ENCODE measurements around the gene FBLN1.

The FBLN1 gene

GRCh38 chr22:45529971-45530575, 27.4 kb downstream of the FBLN1 start:
- Histone ChIP-seq H3K4me3 (ENCODE audit: low read depth, low read length, poor library complexity, severe bottlenecking) (no peak overlapping the region), H3K27me3 (ENCODE audit: insufficient read depth, low read length) (peaks cover 6% of the 10 kb centered on the region; the same call in 1 of the 2 replicates), H3F3A (ENCODE audit: insufficient read depth, low read length) (no peaks in the 10 kb centered on the region), H3K79me2 (ENCODE audit: insufficient read depth, low read length) (no peaks in the 10 kb centered on the region), H3K9me3 (ENCODE audit: low read length) (no peaks in the 10 kb centered on the region), H3K36me3 (ENCODE audit: insufficient read depth, low read length) (no peaks in the 10 kb centered on the region), H3K4me1 (ENCODE audit: insufficient read depth, low read length, severe bottlenecking) (no peaks in the 10 kb centered on the region), H3K9ac (ENCODE audit: low read length) (no peak overlapping the region), H4K20me1 (ENCODE audit: insufficient read depth, low read length) (no peaks in the 10 kb centered on the region), H3K4me2 (ENCODE audit: low read length) (no peak overlapping the region), H3K9me2 (ENCODE audit: low read depth, low read length) (no peaks in the 10 kb centered on the region), H2AFZ (ENCODE audit: low read length) (no peak overlapping the region), H3K27ac (ENCODE audit: low read depth, low read length, poor library complexity, severe bottlenecking) (no peak overlapping the region)
- TF ChIP-seq EZH2 (IDR thresholded peaks at IDR 0.05; ENCODE audit: borderline replicate concordance, low read length), result no peak
- TF ChIP-seq, protein P1, sequence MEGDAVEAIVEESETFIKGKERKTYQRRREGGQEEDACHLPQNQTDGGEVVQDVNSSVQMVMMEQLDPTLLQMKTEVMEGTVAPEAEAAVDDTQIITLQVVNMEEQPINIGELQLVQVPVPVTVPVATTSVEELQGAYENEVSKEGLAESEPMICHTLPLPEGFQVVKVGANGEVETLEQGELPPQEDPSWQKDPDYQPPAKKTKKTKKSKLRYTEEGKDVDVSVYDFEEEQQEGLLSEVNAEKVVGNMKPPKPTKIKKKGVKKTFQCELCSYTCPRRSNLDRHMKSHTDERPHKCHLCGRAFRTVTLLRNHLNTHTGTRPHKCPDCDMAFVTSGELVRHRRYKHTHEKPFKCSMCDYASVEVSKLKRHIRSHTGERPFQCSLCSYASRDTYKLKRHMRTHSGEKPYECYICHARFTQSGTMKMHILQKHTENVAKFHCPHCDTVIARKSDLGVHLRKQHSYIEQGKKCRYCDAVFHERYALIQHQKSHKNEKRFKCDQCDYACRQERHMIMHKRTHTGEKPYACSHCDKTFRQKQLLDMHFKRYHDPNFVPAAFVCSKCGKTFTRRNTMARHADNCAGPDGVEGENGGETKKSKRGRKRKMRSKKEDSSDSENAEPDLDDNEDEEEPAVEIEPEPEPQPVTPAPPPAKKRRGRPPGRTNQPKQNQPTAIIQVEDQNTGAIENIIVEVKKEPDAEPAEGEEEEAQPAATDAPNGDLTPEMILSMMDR (IDR thresholded peaks at IDR 0.05; ENCODE audit: low read length), result no peak

DNA sequence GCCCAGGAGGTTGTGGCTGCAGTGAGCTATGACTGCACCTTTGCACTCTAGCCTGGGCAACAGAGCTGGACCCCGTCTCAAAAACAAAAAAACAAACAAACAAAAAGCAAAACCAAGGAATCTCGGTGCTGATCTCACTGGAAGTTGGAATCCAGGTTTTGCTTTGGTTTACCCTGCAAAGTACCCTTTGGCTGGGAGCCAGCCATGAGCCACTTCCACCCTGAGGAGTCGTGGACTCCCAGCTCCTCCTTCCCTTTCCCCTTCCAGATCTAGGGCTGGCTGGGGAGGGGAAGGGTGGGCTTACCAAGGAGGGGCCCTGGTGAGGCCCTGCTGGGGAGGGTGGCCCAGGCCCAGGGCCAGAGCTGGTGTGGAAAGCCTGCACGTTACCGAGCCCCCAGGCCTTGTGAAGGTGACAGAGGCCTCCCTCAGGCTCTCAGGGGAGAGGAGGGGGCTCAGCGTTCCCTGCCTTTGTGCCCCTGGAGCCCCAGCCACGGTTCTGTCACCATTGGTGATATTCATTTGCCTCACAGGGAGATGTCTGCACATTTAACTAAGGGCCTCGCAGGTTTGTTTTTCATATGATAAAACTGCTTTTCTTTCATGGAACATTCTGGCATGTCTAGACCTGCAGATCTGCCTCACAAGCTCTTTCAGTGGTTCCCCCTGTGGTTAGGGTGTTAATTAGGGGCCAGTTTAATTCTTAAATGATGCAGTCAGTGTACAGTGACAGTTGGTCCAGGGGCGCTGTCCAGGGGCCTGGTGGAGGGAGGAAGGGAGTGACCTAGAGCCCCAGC, 29.0 kb downstream of the FBLN1 start:
- Histone ChIP-seq H3K4me1 (ENCODE audit: insufficient read depth, low read length, severe bottlenecking) (no peaks in the 10 kb centered on the region), H3K27me3 (ENCODE audit: insufficient read depth, low read length) (peaks cover 6% of the 10 kb centered on the region; the same call in 1 of the 2 replicates), H4K20me1 (ENCODE audit: insufficient read depth, low read length) (no peaks in the 10 kb centered on the region), H3K9me2 (ENCODE audit: low read depth, low read length) (no peaks in the 10 kb centered on the region), H3K79me2 (ENCODE audit: insufficient read depth, low read length) (no peaks in the 10 kb centered on the region), H2AFZ (ENCODE audit: low read length) (no peak overlapping the region), H3K9ac (ENCODE audit: low read length) (no peak overlapping the region), H3K4me2 (ENCODE audit: low read length) (no peak overlapping the region), H3F3A (ENCODE audit: insufficient read depth, low read length) (no peaks in the 10 kb centered on the region), H3K4me3 (ENCODE audit: low read depth, low read length, poor library complexity, severe bottlenecking) (no peak overlapping the region), H3K36me3 (ENCODE audit: insufficient read depth, low read length) (no peaks in the 10 kb centered on the region), H3K9me3 (ENCODE audit: low read length) (no peaks in the 10 kb centered on the region), H3K27ac (ENCODE audit: low read depth, low read length, poor library complexity, severe bottlenecking) (no peak overlapping the region)
- no peak for TF ChIP-seq EZH2 (IDR thresholded peaks at IDR 0.05; ENCODE audit: borderline replicate concordance, low read length)
- TF ChIP-seq, protein P1 (IDR thresholded peaks at IDR 0.05; ENCODE audit: low read length), result no peak

DNA sequence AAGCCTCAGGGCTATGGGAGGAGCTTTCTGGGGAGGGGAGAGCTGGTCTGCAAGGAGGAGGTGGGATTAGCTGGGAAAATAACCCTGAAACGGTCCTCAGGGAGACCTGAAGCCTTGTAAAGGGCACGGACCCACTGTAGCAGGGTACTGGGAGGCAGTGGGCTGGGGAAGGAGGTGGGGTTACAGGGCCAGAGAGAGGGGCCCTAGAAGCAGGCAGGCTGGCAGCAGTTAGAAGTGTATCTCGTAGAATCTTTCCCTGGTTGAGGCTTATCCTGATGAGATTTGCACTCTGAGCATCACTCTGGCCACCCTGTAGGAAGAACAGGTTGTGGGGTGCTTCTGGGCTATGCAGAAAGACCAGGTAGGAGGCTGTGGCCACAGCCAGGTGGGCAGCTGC, 29.6 kb downstream of the FBLN1 start:
- H3K27ac ChIP-seq (ENCODE audit: low read depth, low read length, poor library complexity, severe bottlenecking), result no peak overlapping the region
- no peaks in the 10 kb centered on the region for H3K9me3 ChIP-seq (ENCODE audit: low read length)
- no peak overlapping the region for H3K4me3 ChIP-seq (ENCODE audit: low read depth, low read length, poor library complexity, severe bottlenecking)
- H3K27me3 ChIP-seq (ENCODE audit: insufficient read depth, low read length), result peaks cover 8% of the 10 kb centered on the region; the same call in 1 of the 2 replicates
- no peaks in the 10 kb centered on the region for H3K79me2 ChIP-seq (ENCODE audit: insufficient read depth, low read length)
- no peaks in the 10 kb centered on the region for H4K20me1 ChIP-seq (ENCODE audit: insufficient read depth, low read length)
- no peak overlapping the region for H2AFZ ChIP-seq (ENCODE audit: low read length)
- no peak overlapping the region for H3K4me2 ChIP-seq (ENCODE audit: low read length)
- H3K9me2 ChIP-seq (ENCODE audit: low read depth, low read length), result no peaks in the 10 kb centered on the region
- TF ChIP-seq EZH2 (IDR thresholded peaks at IDR 0.05; ENCODE audit: borderline replicate concordance, low read length), result no peak
- TF ChIP-seq, protein P1 (IDR thresholded peaks at IDR 0.05; ENCODE audit: low read length), result no peak
- no peaks in the 10 kb centered on the region for H3K4me1 ChIP-seq (ENCODE audit: insufficient read depth, low read length, severe bottlenecking)
- H3F3A ChIP-seq (ENCODE audit: insufficient read depth, low read length), result no peaks in the 10 kb centered on the region
- no peaks in the 10 kb centered on the region for H3K36me3 ChIP-seq (ENCODE audit: insufficient read depth, low read length)
- H3K9ac ChIP-seq (ENCODE audit: low read length), result no peak overlapping the region

Measured in OCI-LY1 (cell line).